ENCODE results near the gene BCAR3.

BCAR3 gene

GRCh38 chr1:93516164-93516563, 165.5 kb downstream of the BCAR3 start:
- ChIA-PET POLR2A (no interaction called here), CTCF (no interaction called here)

More at GRCh38 chr1:93516164-93516563, 165.5 kb downstream of the BCAR3 start:
- Histone ChIP-seq H3K27ac (ENCODE audit: extremely low read depth, low read depth, low read length) (no peak overlapping the region), H3K4me1 (ENCODE audit: control insufficient read depth, insufficient read depth, low read length) (no peaks in the 10 kb centered on the region), H3K4me3 (ENCODE audit: low read depth, low read length) (no peak overlapping the region), H3K36me3 (ENCODE audit: control insufficient read depth in 2 of 2, insufficient read depth in 1 of 2, low read length in 2 of 2) (no peaks in the 10 kb centered on the region), H3K9me3 (ENCODE audit: control insufficient read depth, insufficient read depth, low read depth, low read length) (no peaks in the 10 kb centered on the region)
- TF ChIP-seq ZNF664 (tag by site-specific recombination; IDR thresholded peaks at IDR 0.05) (no peak), MYNN (tag by site-specific recombination; IDR thresholded peaks at IDR 0.05; ENCODE audit: borderline replicate concordance) (no peak), KLF7 (tag by site-specific recombination; IDR thresholded peaks at IDR 0.05; ENCODE audit: borderline replicate concordance) (no peak), ELK4 (IDR thresholded peaks at IDR 0.05; ENCODE audit: borderline replicate concordance, low read depth, low read length) (no peak), ZNF747 (tag by site-specific recombination; IDR thresholded peaks at IDR 0.05) (no peak), ZBTB8A (tag by site-specific recombination; IDR thresholded peaks at IDR 0.05) (no peak), ZSCAN30 (tag by site-specific recombination; IDR thresholded peaks at IDR 0.05) (no peak), ZNF843 (tag by site-specific recombination; IDR thresholded peaks at IDR 0.05) (no peak), MEIS1 (CRISPR knock-in tag; IDR thresholded peaks at IDR 0.05; ENCODE audit: borderline replicate concordance) (no peak), ZBTB20 (tag by site-specific recombination; IDR thresholded peaks at IDR 0.05) (no peak), ZNF398 (tag by site-specific recombination; IDR thresholded peaks at IDR 0.05) (no peak), CTCF (tag by site-specific recombination; IDR thresholded peaks at IDR 0.05) (no peak), ZNF645 (tag by site-specific recombination; IDR thresholded peaks at IDR 0.05) (no peak), ZNF777 (tag by site-specific recombination; IDR thresholded peaks at IDR 0.05; ENCODE audit: borderline replicate concordance) (no peak), ZBTB7A (tag by site-specific recombination; IDR thresholded peaks at IDR 0.05; ENCODE audit: low read depth) (no peak), ZNF23 (tag by site-specific recombination; IDR thresholded peaks at IDR 0.05; ENCODE audit: borderline replicate concordance) (no peak)
